HG03196 (cell line): ENCODE data around the gene WEE1.
A peak's percentile ranks its signal among the peaks of the same experiment; 100 is the strongest.

ENCODE experiments used
- ATAC-seq: cut with Tn5 transposase; IDR thresholded peaks from one replicate; pipeline ENCODE4 v1.9.1; 2021; ENCODE audit not compliant: unreplicated experiment

Gene WEE1

DNA sequence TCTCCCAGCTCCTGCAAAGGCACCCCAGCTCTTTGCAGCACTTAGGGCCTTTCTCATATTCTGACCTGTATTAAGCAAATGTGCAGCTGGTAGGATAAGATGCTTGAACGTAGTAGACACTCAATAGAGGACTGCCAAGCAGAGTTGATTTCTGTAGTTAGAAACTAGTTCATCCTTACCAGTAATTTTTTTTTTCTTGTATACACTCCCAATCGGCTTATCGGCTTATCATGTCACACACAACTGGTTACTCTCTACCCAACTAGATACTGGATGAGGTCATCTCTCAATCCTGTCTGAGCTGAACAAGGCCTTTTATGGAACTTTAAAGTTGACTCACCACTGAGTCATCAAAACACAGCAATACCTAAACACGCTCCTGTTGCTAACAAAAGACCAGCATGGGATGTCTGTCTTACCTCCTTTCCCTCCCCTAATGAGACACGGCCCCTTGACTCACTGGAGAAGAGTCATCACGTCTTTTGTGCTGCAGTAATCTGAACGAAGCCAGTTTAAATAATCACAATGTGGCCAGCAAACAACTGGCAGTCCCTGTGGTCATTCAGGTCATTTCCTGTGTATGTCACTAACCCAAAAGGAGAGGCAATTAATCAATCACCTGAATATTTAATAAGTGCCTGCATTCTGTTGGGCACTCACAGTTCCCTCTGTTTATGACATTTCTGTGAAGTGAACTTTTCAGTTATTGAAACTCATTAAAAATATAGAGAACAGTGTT lies 7.5 kb upstream of the WEE1 start:
- ATAC-seq: peak; percentile 90

GRCh38 chr11:9566561-9567063 lies 6.9 kb upstream of the WEE1 start:
- ATAC-seq: no peak

GRCh38 chr11:9567401-9567800 lies 6.1 kb upstream of the WEE1 start:
- ATAC-seq: no peak

DNA sequence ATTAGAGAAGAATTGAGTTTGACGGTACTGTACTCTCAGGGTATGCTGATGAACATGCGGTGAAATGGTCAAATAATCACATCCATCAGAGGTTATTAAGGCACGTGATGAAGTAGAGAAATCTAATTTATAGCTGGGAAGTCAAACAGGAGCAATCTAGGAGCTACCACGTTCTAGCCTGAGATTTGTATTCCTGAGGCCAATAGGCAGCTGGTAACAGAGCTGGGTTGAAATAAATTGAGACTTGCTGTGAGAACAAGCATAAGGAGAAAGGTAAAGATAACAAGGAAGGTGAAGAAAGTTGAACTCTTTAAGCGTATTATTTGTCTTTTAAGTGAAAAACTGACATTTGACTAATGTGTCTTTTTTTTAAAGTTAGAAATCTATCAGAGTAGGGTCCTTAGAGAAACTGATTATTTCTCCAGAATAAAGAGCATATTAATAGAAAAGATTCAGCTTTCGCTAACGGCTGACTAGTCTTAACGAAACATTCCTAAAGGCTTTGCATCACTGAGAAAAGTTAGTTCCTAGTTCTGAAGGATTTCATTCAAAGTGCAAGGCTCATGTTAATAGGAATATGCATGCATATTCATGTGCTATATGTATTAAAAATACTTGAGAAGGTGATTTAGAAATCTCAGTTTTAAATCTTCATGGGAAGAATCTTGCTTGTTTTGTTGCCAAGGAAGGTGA lies 5.2 kb upstream of the WEE1 start:
- no peak for ATAC-seq

- ATAC-seq: no peak
Measured at GRCh38 chr11:9568854-9569587, 4.4 kb upstream of the WEE1 start.

- no peak for ATAC-seq
Measured at GRCh38 chr11:9569588-9570164, 3.8 kb upstream of the WEE1 start.

- no peak for ATAC-seq
Measured at GRCh38 chr11:9570313-9571025, 3.0 kb upstream of the WEE1 start.

DNA sequence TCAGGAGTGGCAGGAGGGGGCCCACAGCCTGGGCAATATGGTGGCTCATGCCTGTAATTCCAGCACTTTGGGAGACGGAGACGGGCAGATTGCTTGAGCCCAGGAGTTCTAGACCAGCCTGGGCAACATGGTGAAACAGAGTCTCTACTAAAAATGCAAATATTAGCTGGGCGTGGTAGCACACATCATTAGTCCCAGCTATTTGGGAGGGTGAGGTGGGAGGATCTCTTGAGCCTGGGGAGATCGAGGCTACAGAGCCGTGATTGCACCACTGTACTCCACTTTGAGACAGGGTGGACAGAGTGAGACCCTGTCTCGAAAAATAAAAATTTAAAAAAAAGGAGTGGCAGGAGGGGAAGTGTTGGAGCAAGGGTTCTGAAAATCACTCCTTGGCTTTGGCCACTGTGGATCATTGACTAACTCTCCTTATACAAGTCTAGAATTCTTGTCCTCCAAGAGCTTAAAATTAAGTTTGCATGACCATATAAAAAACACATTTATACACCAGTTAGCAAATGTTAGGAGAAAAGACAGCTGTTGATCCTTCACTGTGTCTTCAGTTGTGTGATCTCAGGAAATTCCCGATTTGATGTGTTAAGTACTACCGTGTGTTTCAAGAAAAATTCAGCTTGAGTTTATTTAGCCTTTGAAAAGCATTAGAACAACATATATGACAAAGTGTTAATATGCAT lies 2.3 kb upstream of the WEE1 start:
- ATAC-seq: no peak

GRCh38 chr11:9571763-9572115 lies 1.7 kb upstream of the WEE1 start:
- no peak for ATAC-seq

- peak; percentile 7 for ATAC-seq
Measured at GRCh38 chr11:9573775-9574621, 528 bp downstream of the WEE1 start.

GRCh38 chr11:9574622-9575259 lies 1.3 kb downstream of the WEE1 start:
- ATAC-seq: no peak

- ATAC-seq: no peak
Measured at GRCh38 chr11:9575260-9576240, 2.1 kb downstream of the WEE1 start.

DNA sequence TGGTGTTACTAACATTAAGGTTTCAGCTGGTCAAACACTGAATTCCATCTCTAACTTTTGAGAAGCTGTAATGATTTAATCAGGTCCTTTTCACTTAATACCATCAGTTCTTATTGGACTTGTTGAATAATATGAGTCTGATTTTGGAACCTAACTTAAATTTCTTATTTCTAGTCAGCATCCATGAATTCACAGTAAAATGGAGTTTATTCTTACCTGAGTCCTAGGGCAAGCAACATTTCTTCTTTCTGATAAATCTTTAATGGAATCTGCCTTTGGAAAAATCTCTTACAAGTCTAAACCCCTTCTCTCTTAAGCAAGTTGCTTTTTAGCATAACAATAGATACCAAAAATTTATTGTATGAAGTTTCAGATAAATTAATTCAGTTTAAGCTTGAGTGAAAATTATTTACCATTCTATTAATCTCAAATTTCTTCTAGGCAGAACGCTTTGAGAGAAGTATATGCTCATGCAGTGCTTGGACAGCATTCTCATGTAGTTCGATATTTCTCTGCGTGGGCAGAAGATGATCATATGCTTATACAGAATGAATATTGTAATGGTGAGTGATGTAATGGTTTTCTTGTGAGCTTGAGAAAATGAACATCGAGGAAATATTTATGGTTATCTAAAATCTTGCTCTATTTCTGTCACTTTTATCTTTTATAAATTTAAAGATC lies 3.4 kb downstream of the WEE1 start:
- no peak for ATAC-seq

- ATAC-seq: no peak
Measured at GRCh38 chr11:9577556-9577955, 4.1 kb downstream of the WEE1 start.

- no peak for ATAC-seq
Measured at GRCh38 chr11:9580894-9581293, 7.4 kb downstream of the WEE1 start.

DNA sequence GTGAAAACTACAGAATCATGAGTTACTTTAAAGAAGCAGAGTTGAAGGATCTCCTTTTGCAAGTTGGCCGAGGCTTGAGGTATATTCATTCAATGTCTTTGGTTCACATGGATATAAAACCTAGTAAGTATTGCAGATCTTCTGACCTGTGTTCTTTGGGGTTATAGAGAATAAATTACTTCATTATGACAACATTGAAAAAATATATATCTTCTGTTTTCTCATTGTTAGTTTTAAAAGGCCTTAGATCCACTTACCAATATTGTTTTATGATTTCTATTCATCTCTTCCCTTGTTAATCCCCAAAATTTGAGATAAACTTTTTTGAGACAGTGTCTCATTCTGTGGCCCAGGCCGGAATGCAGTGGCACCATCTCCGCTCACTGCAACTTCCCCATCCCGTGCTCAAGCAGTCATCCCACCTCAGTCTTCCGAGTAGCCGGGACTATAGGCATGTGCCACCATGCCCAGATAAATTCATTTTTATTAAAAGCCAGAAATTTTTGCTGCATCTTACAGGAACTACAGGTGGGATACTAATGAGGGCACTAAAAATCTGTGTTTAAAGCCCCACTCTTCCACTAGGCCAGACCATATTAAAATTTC lies 8.2 kb downstream of the WEE1 start:
- no peak for ATAC-seq

- no peak for ATAC-seq
Measured at GRCh38 chr11:9590717-9591116, 17.2 kb downstream of the WEE1 start.
